Breast epithelium (tissue), 4 donors: ENCODE results near the gene UNKL. TPM values are rescaled to one million over a fixed set of nuclear protein-coding genes. Genes with fewer than 3 reads are reported as not detected.

ENCODE experiments used
- DNase-seq, 2 donors: peaks; one replicate each; pipeline ENCODE4 v3.0.0-alpha.2; 2019; ENCODE audit warnings: low spot score in 2 of 2
- H3K27ac ChIP-seq, 2 donors: fragments of 200-600 bp; sonication (generic) in 1 of 2; one replicate each; pipeline ENCODE4 v1.5.1; 2016 to 2019; ENCODE audit warnings: mild to moderate bottlenecking in 1 of 2
- H3K27me3 ChIP-seq, 2 donors: fragments of 200-600 bp; sonication (generic) in 1 of 2; one replicate each; pipeline versions ENCODE4 v1.5.1 to v1.6.0; 2017 to 2019; ENCODE audit warnings: control low read depth in 1 of 2, mild to moderate bottlenecking in 1 of 2
- H3K36me3 ChIP-seq: fragments of 200-600 bp; one replicate; pipeline ENCODE4 v1.5.1; 2019
- H3K4me1 ChIP-seq, 2 donors: fragments of 200-600 bp; sonication (generic); one replicate each; pipeline ENCODE4 v1.5.1; 2016 to 2019; ENCODE audit warnings: control low read depth in 1 of 2
- H3K4me3 ChIP-seq, 3 donors: fragments of 200-600 bp; sonication (generic); 1 replicate in 2 of 3; 2 replicates in 1 of 3; pipeline ENCODE4 v1.5.1; 2016 to 2019; ENCODE audit warnings: mild to moderate bottlenecking in 3 of 3, moderate library complexity in 2 of 3
- H3K9me3 ChIP-seq, 2 donors: fragments of 200-600 bp; sonication (generic) in 1 of 2; one replicate each; pipeline ENCODE4 v1.5.1; 2016 to 2019; ENCODE audit warnings: control low read depth in 1 of 2
- CTCF ChIP-seq, 3 donors: fragments of 450-650 bp; IDR thresholded peaks; one replicate each; pipeline ENCODE4 v1.5.1; 2016 to 2017; ENCODE audit warnings: antibody characterized with exemption in 3 of 3, mild to moderate bottlenecking in 3 of 3, moderate library complexity in 3 of 3
- POLR2A ChIP-seq: fragments of 450-650 bp; IDR thresholded peaks from one replicate; pipeline ENCODE4 v1.6.1; 2016; ENCODE audit warnings: antibody characterized with exemption, mild to moderate bottlenecking, moderate library complexity
- POLR2AphosphoS5 ChIP-seq, 3 donors: sonication (generic); formaldehyde crosslinking; IDR thresholded peaks; one replicate each; pipeline ENCODE4 v1.6.1; 2017; ENCODE audit warnings: antibody characterized with exemption in 3 of 3
- intact Hi-C: fragments of 100-400 bp; cut with DNase I; formaldehyde crosslinking; loops from one replicate; pipeline ENCODE4 v1.15.1; 2023; ENCODE audit warnings: low total_unique reads
- total RNA-seq, 3 donors: library from RNA; depleted of rRNA; stranded (reverse); fragments of >200 nt; gene quantifications; one replicate each; pipeline ENCODE4 v1.1.0, GENCODE V29; 2016

UNKL gene
- total RNA-seq, 3 donors from 2014 or later: 18.6 to 28.5 (median 27.5) TPM

- intact Hi-C loops: no loop called here
- Histone ChIP-seq H3K36me3 (no peaks in the 10 kb centered on the region), H3K27me3 (no peaks in the 10 kb centered on the region), H3K4me3 (no peak overlapping the region), H3K4me1 (peaks cover 0 to 6% of the 10 kb centered on the region in 2 donors), H3K27ac (no peak overlapping the region), H3K9me3 (no peaks in the 10 kb centered on the region)
- DNase-seq: no peak
- no peak for TF ChIP-seq POLR2A
- no peak for TF ChIP-seq POLR2AphosphoS5 (IDR thresholded peaks at IDR 0.05)
- no peak for TF ChIP-seq CTCF (IDR thresholded peaks at IDR 0.05)
These were observed 39.8 kb downstream of the UNKL start for GRCh38 chr16:1374418-1375297.

GRCh38 chr16:1372292-1372950 is 42.1 kb downstream of the UNKL start:
- Histone ChIP-seq H3K27ac (no peak overlapping the region), H3K36me3 (no peaks in the 10 kb centered on the region), H3K4me3 (no peak overlapping the region), H3K4me1 (no peaks in the 10 kb centered on the region), H3K9me3 (no peaks in the 10 kb centered on the region), H3K27me3 (no peaks in the 10 kb centered on the region)
- intact Hi-C loops: no loop called here
- TF ChIP-seq POLR2A (no peak), POLR2AphosphoS5 (IDR thresholded peaks at IDR 0.05) (no peak), CTCF (IDR thresholded peaks at IDR 0.05) (no peak)
- DNase-seq: no peak

DNA sequence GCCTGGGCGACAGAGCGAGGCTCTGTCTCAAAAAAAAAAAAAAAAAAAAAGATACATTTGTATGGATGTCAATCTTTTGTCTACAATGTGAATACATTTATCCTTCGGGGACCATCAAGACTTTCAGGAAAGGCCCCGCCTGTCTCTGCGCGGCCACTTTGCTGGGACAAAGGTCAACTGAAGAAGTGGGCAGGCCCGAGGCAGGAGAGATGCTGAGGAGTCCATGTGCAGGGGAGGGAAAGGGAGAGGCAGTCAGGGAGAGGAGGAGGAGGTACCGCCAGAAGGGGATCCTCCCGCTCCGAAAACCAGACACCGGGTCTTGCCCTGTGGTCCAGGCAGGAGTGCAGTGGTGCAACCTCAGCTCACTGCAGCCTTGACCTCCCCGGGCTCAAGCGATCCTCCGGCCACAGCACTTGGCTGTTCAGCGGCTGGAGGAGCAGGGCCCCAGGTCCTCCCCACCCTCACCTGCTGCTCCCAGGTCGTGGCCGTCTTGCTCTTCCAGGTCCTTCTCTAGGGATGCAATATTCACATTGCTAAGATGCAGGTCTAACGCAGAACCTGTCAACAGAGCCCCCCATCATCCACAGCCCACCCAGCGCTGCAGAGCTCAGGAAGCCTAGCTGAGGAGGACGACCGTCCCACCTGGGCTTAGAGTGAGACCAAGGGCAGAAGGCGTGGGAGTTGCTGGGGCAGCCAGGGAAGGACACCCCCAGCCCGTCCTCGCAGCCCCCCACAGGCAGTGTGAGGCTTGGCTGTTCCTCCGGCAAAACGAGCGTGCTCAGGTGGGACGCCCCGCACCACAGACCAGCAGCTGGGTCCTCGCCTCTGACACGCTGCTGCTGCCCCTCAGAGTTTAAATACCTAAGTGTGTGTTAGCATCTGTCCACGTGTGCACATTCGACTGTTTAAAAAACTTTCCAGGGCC is 43.2 kb downstream of the UNKL start:
- TF ChIP-seq POLR2A: no peak
- TF ChIP-seq CTCF (IDR thresholded peaks at IDR 0.05): no peak
- no peak for TF ChIP-seq POLR2AphosphoS5 (IDR thresholded peaks at IDR 0.05)
- intact Hi-C loops: no loop called here
- no peaks in the 10 kb centered on the region for H3K36me3 ChIP-seq
- H3K27me3 ChIP-seq: no peaks in the 10 kb centered on the region
- no peak overlapping the region for H3K27ac ChIP-seq
- DNase-seq: no peak
- no peaks in the 10 kb centered on the region for H3K4me1 ChIP-seq
- no peak overlapping the region for H3K4me3 ChIP-seq
- no peaks in the 10 kb centered on the region for H3K9me3 ChIP-seq

DNA sequence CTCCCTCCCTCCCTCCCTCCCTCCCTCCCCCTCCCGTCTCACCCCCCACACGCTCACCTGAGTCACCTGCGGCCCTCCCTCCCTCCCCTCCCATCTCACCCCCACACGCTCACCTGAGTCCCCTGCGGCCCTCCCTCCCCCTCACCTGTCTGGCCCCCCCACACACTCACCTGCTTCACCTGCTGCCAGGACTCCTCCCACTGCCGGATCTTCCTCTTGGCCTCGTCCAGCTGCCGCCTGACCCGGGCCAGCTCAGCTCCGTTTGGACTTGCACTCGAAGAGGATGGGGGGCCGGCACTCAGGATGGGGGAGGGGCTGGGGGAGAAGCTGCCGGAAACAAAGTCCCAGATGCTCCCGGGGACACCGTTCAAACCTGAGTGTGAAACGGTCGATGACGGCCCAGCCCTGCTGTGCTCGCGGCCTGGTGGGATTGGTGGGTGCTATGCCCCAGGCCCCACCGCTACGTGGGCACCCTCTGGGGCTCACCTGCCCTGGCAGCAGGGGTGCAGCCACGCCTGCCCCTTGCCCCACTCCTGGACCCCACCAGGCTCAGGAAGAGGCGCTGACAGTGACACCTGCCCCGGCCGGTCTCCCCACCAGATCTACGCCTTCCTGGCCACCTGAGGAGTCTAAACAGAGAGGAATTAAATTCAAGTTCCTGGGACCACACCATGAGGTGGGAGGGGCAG is 46.9 kb downstream of the UNKL start:
- Histone ChIP-seq H3K4me3 (no peak overlapping the region), H3K36me3 (peaks cover 11% of the 10 kb centered on the region), H3K4me1 (no peaks in the 10 kb centered on the region), H3K27me3 (no peaks in the 10 kb centered on the region), H3K27ac (peak overlapping the region; percentile 25 to 43), H3K9me3 (no peaks in the 10 kb centered on the region)
- DNase-seq: no peak
- intact Hi-C loops: no loop called here
- no peak for TF ChIP-seq POLR2AphosphoS5 (IDR thresholded peaks at IDR 0.05)
- no peak for TF ChIP-seq CTCF (IDR thresholded peaks at IDR 0.05)
